HG03575 (cell line): ENCODE data around the gene PPARD.

Source experiments
- ATAC-seq: cut with Tn5 transposase; IDR thresholded peaks from one replicate; pipeline ENCODE4 v1.9.1; 2021; ENCODE audit not compliant: unreplicated experiment, insufficient number of reproducible peaks, low FRiP score; ENCODE audit errors: extremely low read depth

The PPARD gene

DNA sequence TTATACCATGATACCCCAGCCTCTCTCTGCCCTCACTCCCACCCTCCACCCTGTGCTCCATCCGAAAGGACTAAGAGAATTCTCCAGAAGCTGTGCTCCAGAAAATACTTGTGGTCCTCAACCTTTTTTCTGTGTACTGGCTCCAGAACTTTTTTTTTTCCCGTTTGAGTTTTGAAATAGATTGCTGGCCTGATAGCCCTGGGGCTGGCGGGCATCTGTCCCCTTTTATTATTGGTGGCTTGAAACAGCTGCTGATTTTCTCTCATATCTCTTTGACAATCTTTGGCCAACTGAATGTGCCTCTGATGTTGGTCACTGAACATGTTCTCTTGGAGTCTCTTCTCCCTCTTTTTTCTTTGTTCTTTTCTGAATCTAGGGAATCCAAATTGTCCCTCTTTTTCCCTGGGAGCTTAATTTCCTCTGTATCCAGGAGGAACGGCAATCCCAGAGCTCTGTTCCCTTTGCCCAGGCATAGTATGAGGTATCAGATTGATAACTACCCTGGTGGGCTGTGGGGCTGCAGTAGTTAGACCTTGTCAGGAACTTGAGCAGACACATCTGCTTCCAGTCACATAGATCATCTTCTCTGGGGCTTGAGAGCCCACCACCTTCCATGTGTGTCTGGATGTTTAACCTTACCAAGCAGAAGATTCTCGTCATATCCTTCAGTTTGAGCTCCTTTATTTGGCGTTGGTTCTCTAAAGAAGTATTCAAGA lies 1.6 kb downstream of the PPARD start:
- no peak for ATAC-seq

DNA sequence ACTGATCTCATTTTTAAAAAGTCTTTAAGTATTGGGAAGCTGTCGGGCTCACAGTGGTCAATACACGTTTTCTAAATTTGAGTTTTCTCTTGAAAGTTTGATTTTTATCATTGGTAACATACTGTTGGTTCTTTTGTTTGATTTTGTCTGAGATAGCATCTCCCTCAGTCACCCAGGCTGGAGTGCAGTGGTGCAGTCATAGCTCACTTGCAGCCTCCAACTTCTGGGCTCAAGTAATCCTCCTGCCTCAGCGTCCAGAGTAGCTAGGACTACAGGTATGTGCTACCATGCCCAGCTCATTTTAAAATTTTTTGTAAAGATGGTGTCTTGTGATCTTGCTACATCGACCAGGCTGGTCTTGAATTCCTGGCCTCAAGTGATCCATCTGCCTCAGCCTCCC lies 9.1 kb downstream of the PPARD start:
- ATAC-seq: no peak

- no peak for ATAC-seq
Measured at GRCh38 chr6:35352735-35353134, 10.4 kb downstream of the PPARD start.

GRCh38 chr6:35354361-35355135 lies 12.2 kb downstream of the PPARD start:
- ATAC-seq: no peak

DNA sequence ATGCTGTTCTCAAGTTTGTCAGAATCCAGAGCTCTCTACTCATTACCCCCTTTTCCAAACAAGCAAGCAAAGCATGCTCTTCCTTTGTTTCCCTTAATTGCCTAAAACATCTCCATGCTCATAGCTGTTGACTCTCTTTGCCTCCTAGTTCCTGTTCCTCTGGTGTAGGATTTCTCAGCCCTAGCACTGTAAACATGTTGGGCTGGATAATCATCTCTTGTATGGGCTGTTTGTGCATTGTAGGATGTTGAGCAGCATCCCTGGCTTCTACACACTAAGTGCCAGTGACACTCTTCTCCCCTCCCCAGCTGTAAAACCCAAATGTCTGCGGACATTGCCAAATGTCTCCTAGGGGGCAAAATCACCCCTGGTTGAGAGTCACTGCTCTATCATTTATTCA lies 14.0 kb downstream of the PPARD start:
- ATAC-seq: no peak

DNA sequence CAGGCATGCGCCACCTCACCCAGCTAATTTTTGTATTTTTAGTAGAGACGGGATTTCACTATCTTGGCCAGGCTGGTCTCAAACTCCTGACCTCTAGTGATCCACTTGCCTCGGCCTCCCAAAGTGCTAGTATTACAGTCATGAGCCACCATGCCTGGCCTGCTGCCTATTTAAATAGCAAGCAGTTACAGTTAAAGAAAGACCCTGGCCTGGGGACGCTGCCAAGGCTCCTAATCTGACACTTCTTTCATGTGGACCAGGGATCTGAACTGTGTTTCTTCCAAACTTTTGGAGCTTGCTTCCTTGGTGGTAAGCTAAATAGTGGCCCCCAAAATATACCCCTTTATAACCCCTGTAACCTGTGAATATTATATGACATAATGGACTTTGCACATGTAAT lies 15.3 kb downstream of the PPARD start:
- ATAC-seq: no peak

GRCh38 chr6:35358086-35358485 lies 15.7 kb downstream of the PPARD start:
- no peak for ATAC-seq

DNA sequence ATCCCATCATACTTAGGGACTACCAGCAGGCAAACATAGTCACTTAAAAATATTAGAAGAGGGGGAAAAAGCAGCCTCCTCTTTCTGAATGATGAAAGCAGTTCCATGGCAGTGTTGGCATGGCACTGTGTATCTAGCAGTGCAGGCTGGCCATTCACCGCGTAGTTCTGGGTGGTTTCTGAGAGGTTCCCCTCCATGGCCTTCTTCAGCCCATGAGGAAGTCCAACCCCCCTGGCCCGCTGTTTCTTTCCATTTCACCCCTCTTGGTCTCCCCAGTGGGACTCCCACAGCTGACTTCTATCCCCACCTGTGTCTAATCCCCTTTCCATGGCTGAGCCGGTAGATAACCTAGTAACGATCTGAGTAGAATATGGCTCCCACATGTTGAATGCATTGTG lies 17.0 kb downstream of the PPARD start:
- no peak for ATAC-seq

DNA sequence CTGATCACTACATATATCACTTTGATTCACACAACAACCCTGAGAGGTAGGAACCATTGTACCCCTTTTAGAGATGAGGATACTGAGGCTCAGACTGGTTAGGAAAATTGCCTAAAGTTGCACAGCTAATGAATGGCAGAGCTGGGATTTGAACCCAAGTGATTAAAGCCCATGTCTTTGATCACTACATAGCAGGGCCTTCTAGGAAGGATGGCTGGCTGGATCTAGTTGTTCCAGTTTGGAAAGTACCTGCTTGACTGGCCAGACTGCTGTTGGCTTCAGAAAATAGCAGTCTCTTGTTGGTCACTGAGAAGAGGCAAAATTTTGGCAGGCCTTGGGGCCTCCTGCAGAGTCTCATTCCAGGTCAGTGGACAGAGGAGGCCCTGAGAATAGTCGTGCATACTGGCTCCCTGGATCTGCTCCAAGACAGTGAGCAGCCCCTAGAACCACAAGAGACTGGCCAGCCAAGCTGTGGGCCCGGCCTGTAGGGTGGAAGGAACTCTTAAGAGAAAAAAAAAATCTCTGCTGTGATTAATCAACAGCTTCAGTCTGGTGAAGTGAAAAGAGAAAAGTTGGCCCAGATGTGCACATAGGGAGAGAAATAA lies 17.5 kb downstream of the PPARD start:
- no peak for ATAC-seq

- ATAC-seq: no peak
Measured at GRCh38 chr6:35360349-35361138, 18.2 kb downstream of the PPARD start.

GRCh38 chr6:35362200-35362599 lies 19.8 kb downstream of the PPARD start:
- ATAC-seq: no peak

GRCh38 chr6:35363293-35363750 lies 21.0 kb downstream of the PPARD start:
- no peak for ATAC-seq

- no peak for ATAC-seq
Measured at GRCh38 chr6:35365594-35366203, 23.3 kb downstream of the PPARD start.

DNA sequence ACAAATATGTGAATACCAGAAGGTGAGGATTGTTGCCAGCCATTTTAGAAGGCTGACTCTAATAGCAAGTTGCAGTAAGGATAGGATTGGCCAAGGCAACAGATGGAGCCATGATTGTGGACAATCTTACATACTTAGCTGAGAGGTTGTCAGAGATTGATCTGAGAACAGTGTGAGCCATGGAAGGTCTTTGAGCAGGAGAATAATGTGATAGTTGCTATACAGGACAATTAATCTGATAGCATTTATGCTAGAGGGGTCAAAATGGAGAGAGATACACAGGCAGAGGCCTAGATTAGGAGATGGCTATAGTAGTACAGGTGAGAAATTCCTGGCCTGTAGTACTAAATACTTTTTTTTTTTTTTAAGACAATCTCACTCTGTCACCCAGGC lies 23.8 kb downstream of the PPARD start:
- ATAC-seq: no peak

- ATAC-seq: no peak
Measured at GRCh38 chr6:35367646-35368037, 25.3 kb downstream of the PPARD start.

GRCh38 chr6:35368038-35368887 lies 25.9 kb downstream of the PPARD start:
- ATAC-seq: no peak

DNA sequence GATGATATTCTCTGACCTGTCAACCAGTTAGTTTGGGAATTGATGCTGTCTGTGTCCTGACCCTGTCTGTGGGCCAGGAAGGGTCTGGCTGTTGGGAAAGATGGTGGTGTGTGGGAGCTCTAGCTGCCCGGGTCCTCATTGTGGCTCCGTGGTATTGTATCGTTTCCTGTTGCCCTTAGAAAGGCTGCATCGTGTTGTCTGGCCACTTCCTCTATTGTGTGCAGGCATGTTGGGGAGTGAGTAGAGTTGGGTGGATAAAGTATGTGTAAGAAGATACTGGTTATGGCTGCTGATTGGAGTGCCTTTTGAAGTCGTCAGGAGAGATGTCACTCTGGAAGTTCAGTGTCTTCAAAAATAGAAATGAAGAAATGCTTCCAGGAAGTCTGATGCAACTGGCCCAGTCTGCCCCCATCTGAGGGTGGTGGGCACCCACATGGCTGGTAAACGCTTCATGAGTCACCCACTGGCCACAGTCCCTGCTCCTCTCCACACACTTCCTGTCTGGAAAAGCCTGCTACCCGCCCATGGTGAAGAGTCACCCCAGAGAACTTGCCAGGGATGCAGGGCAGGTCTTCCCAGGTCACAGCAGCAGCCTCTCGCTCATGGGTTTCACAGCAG lies 27.9 kb downstream of the PPARD start:
- ATAC-seq: no peak
